BLaER1 treated with 17β-estradiol and CSF1 and Interleukin-3, amounts not matched to agents 10 nM and 100 nM (cell line): Measurements from ENCODE around the gene ARHGAP15.

Source experiments
- H3K27ac ChIP-seq, 11 experiments: shearing (Covaris generic); formaldehyde crosslinking; 2 replicates each; pipeline ENCODE4 v1.8.1; 2022
- H3K27me3 ChIP-seq, 11 experiments: shearing (Covaris generic); formaldehyde crosslinking; 2 replicates each; pipeline ENCODE4 v1.8.1; 2022
- H3K36me3 ChIP-seq, 11 experiments: shearing (Covaris generic); formaldehyde crosslinking; 2 replicates each; pipeline ENCODE4 v1.8.1; 2022
- H3K4me1 ChIP-seq, 10 experiments: shearing (Covaris generic); formaldehyde crosslinking; 2 replicates each; pipeline ENCODE4 v1.8.1; 2022
- H3K4me2 ChIP-seq, 11 experiments: shearing (Covaris generic); formaldehyde crosslinking; 2 replicates each; pipeline ENCODE4 v1.8.1; 2022
- H3K4me3 ChIP-seq, 10 experiments: shearing (Covaris generic); formaldehyde crosslinking; 2 replicates each; pipeline ENCODE4 v1.8.1; 2022
- H3K9ac ChIP-seq, 11 experiments: shearing (Covaris generic); formaldehyde crosslinking; 2 replicates each; pipeline ENCODE4 v1.8.1; 2022
- H3K9me3 ChIP-seq, 11 experiments: shearing (Covaris generic); formaldehyde crosslinking; replicated peaks in 1 of 11; 2 replicates each; pipeline ENCODE4 v1.8.1; 2022
- H4K20me1 ChIP-seq, 11 experiments: shearing (Covaris generic); formaldehyde crosslinking; 2 replicates each; pipeline ENCODE4 v1.8.1; 2022
- Cebpa-rat ChIP-seq, 11 experiments: shearing (Covaris generic); IDR thresholded peaks; 2 replicates each; pipeline ENCODE4 v1.8.1; 2022

ARHGAP15 gene

GRCh38 chr2:143420313-143420712 lies 291.1 kb downstream of the ARHGAP15 start:
- H3K4me2 ChIP-seq, result no peak overlapping the region
- H3K4me3 ChIP-seq, result no peak overlapping the region
- no peak for TF ChIP-seq Cebpa-rat (IDR thresholded peaks at IDR 0.05)
- H4K20me1 ChIP-seq, result peaks cover 0 to 11% (median 0%) of the 10 kb centered on the region in 11 experiments; a peak in 5 of 22 replicates
- no peak overlapping the region for H3K27ac ChIP-seq
- no peak overlapping the region for H3K9ac ChIP-seq
- no peaks in the 10 kb centered on the region for H3K4me1 ChIP-seq
- H3K27me3 ChIP-seq, result no peaks in the 10 kb centered on the region
- H3K36me3 ChIP-seq, result peaks cover 0 to 8% (median 0%) of the 10 kb centered on the region in 11 experiments; a peak in 2 of 22 replicates
- no peaks in the 10 kb centered on the region for H3K9me3 ChIP-seq

DNA sequence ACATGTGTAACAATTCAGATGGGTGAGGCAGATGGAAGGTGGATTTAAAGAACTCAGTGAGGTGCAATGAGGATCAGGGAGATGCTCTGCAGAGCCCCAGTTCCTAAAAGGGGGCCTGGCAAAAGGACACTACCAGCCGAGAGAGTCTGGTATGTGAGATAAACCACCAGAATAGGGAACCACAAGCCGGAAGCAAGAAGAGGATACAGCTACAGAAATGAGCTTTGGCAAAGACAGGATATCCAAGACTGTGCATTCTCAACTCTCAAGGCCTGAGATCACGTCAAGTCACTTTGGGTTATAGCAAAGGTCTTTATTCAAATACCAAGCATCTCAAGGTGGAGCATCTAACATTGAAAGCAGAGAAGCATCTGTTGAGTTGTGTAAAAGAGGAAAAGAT lies 293.5 kb downstream of the ARHGAP15 start:
- H3K9me3 ChIP-seq, result no peaks in the 10 kb centered on the region
- H3K36me3 ChIP-seq, result peaks cover 0 to 11% (median 0%) of the 10 kb centered on the region in 11 experiments; a peak in 2 of 22 replicates
- no peak overlapping the region for H3K9ac ChIP-seq
- H3K4me3 ChIP-seq, result no peak overlapping the region
- H3K27ac ChIP-seq, result no peak overlapping the region
- no peak overlapping the region for H3K4me2 ChIP-seq
- TF ChIP-seq Cebpa-rat (IDR thresholded peaks at IDR 0.05), result no peak
- peaks cover 0 to 5% (median 0%) of the 10 kb centered on the region in 11 experiments; a peak in 3 of 22 replicates for H4K20me1 ChIP-seq
- H3K27me3 ChIP-seq, result no peaks in the 10 kb centered on the region
- H3K4me1 ChIP-seq, result peaks cover 0 to 3% (median 0%) of the 10 kb centered on the region in 10 experiments; a peak in 1 of 20 replicates

DNA sequence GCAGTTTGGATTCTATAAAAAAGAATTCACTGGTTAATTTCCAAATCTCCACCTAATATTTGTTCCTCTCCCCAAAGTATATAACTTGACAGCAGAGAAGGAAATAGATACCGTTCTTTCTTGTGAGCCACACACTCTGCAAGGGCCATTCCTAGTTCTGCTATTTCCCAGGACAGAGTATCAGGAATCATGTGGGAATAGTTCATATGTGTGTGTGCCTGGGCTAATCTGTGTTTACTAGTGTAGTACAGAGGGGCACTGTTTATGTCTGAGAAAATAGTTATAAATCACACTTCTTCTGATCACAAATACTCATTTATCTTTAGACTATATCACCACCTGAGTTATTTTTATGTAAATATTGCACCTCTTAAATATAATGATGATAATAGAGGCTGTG lies 296.7 kb downstream of the ARHGAP15 start:
- H4K20me1 ChIP-seq, result peaks cover 0 to 9% (median 0%) of the 10 kb centered on the region in 11 experiments; a peak in 5 of 22 replicates
- H3K4me2 ChIP-seq, result no peak overlapping the region
- peaks cover 0 to 11% (median 0%) of the 10 kb centered on the region in 11 experiments; a peak in 2 of 22 replicates for H3K36me3 ChIP-seq
- no peak overlapping the region for H3K27ac ChIP-seq
- H3K9ac ChIP-seq, result no peak overlapping the region
- no peak overlapping the region for H3K4me3 ChIP-seq
- H3K9me3 ChIP-seq, result no peaks in the 10 kb centered on the region
- H3K27me3 ChIP-seq, result no peaks in the 10 kb centered on the region
- peaks cover 0 to 9% (median 0%) of the 10 kb centered on the region in 10 experiments; a peak in 6 of 20 replicates for H3K4me1 ChIP-seq
- TF ChIP-seq Cebpa-rat (IDR thresholded peaks at IDR 0.05), result no peak

- no peaks in the 10 kb centered on the region for H3K27me3 ChIP-seq
- no peak overlapping the region for H3K9ac ChIP-seq
- H3K4me1 ChIP-seq, result peaks cover 0 to 9% (median 0%) of the 10 kb centered on the region in 10 experiments; a peak in 6 of 20 replicates
- no peak overlapping the region for H3K27ac ChIP-seq
- no peak overlapping the region for H3K4me3 ChIP-seq
- H3K9me3 ChIP-seq, result no peaks in the 10 kb centered on the region
- H3K4me2 ChIP-seq, result no peak overlapping the region
- H4K20me1 ChIP-seq, result peaks cover 0 to 9% (median 0%) of the 10 kb centered on the region in 11 experiments; a peak in 5 of 22 replicates
- no peak for TF ChIP-seq Cebpa-rat (IDR thresholded peaks at IDR 0.05)
- H3K36me3 ChIP-seq, result peaks cover 0 to 11% (median 0%) of the 10 kb centered on the region in 11 experiments; a peak in 2 of 22 replicates
Measured at GRCh38 chr2:143426296-143426695, 297.1 kb downstream of the ARHGAP15 start.

- peaks cover 0 to 9% (median 0%) of the 10 kb centered on the region in 10 experiments; a peak in 6 of 20 replicates for H3K4me1 ChIP-seq
- H3K9me3 ChIP-seq, result no peaks in the 10 kb centered on the region
- no peak overlapping the region for H3K9ac ChIP-seq
- no peaks in the 10 kb centered on the region for H3K27me3 ChIP-seq
- no peak for TF ChIP-seq Cebpa-rat (IDR thresholded peaks at IDR 0.05)
- peaks cover 0 to 11% (median 0%) of the 10 kb centered on the region in 11 experiments; a peak in 1 of 22 replicates for H3K36me3 ChIP-seq
- H3K4me3 ChIP-seq, result no peak overlapping the region
- H4K20me1 ChIP-seq, result peaks cover 0 to 9% (median 0%) of the 10 kb centered on the region in 11 experiments; a peak in 6 of 22 replicates
- no peak overlapping the region for H3K4me2 ChIP-seq
- H3K27ac ChIP-seq, result no peak overlapping the region
Measured at GRCh38 chr2:143428700-143429099, 299.5 kb downstream of the ARHGAP15 start.

GRCh38 chr2:143429932-143430679 lies 300.9 kb downstream of the ARHGAP15 start:
- peaks cover 0 to 13% (median 0%) of the 10 kb centered on the region in 11 experiments; a peak in 6 of 22 replicates for H4K20me1 ChIP-seq
- TF ChIP-seq Cebpa-rat (IDR thresholded peaks at IDR 0.05), result no peak
- H3K9ac ChIP-seq, result no peak overlapping the region
- H3K9me3 ChIP-seq, result no peaks in the 10 kb centered on the region
- H3K4me1 ChIP-seq, result peaks cover 0 to 9% (median 0%) of the 10 kb centered on the region in 10 experiments; a peak in 6 of 20 replicates
- H3K27ac ChIP-seq, result no peak overlapping the region
- H3K4me2 ChIP-seq, result no peak overlapping the region
- no peaks in the 10 kb centered on the region for H3K27me3 ChIP-seq
- H3K4me3 ChIP-seq, result no peak overlapping the region
- peaks cover 0 to 11% (median 0%) of the 10 kb centered on the region in 11 experiments; a peak in 2 of 22 replicates for H3K36me3 ChIP-seq

DNA sequence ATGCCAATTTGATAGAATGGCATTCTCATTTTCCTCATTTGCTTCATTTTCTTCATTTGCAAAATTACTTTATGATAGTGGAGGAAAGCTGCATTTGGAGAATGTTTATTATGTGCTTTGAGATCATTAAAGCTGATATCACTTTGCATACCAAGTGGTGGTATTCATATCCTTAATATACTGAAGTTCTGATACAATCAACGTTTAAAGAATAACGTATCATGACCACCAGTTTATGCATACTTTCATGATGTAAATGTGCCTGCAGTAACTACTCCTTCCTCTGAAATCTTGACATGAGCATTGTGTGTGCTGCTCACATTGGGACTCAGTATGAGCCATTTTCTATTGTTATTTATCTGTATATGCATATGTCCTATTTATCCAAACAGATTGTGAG lies 302.1 kb downstream of the ARHGAP15 start:
- no peaks in the 10 kb centered on the region for H3K9me3 ChIP-seq
- H3K27me3 ChIP-seq, result no peaks in the 10 kb centered on the region
- TF ChIP-seq Cebpa-rat (IDR thresholded peaks at IDR 0.05), result no peak
- no peak overlapping the region for H3K4me3 ChIP-seq
- no peak overlapping the region for H3K27ac ChIP-seq
- peaks cover 0 to 9% (median 0%) of the 10 kb centered on the region in 10 experiments; a peak in 6 of 20 replicates for H3K4me1 ChIP-seq
- no peak overlapping the region for H3K9ac ChIP-seq
- no peak overlapping the region for H3K4me2 ChIP-seq
- H4K20me1 ChIP-seq, result peaks cover 0 to 13% (median 0%) of the 10 kb centered on the region in 11 experiments; a peak in 6 of 22 replicates
- H3K36me3 ChIP-seq, result peaks cover 0 to 13% (median 2%) of the 10 kb centered on the region in 11 experiments; a peak in 8 of 22 replicates

GRCh38 chr2:143433251-143433650 lies 304.0 kb downstream of the ARHGAP15 start:
- H3K27me3 ChIP-seq, result no peaks in the 10 kb centered on the region
- H3K27ac ChIP-seq, result no peak overlapping the region
- no peak overlapping the region for H3K4me3 ChIP-seq
- H4K20me1 ChIP-seq, result peaks cover 0 to 6% (median 0%) of the 10 kb centered on the region in 11 experiments; a peak in 3 of 22 replicates
- no peak overlapping the region for H3K4me2 ChIP-seq
- no peak overlapping the region for H3K9ac ChIP-seq
- no peak for TF ChIP-seq Cebpa-rat (IDR thresholded peaks at IDR 0.05)
- no peaks in the 10 kb centered on the region for H3K9me3 ChIP-seq
- H3K36me3 ChIP-seq, result peaks cover 14 to 30% (median 18%) of the 10 kb centered on the region in 11 experiments; a peak in 20 of 22 replicates
- H3K4me1 ChIP-seq, result peaks cover 0 to under 1% (median 0%) of the 10 kb centered on the region in 10 experiments; a peak in 4 of 20 replicates

- H3K9me3 ChIP-seq, result no peaks in the 10 kb centered on the region
- no peak overlapping the region for H3K9ac ChIP-seq
- H3K4me3 ChIP-seq, result no peak overlapping the region
- no peak for TF ChIP-seq Cebpa-rat (IDR thresholded peaks at IDR 0.05)
- no peak overlapping the region for H3K27ac ChIP-seq
- no peaks in the 10 kb centered on the region for H3K4me1 ChIP-seq
- H3K36me3 ChIP-seq, result peaks cover 14 to 32% (median 18%) of the 10 kb centered on the region in 11 experiments; a peak in 20 of 22 replicates
- H4K20me1 ChIP-seq, result peaks cover 0 to 6% (median 0%) of the 10 kb centered on the region in 11 experiments; a peak in 2 of 22 replicates
- no peaks in the 10 kb centered on the region for H3K27me3 ChIP-seq
- no peak overlapping the region for H3K4me2 ChIP-seq
Measured at GRCh38 chr2:143433840-143434239, 304.6 kb downstream of the ARHGAP15 start.
